ENCODE data around the gene CASTOR1.

CASTOR1 gene

GRCh38 chr22:30235687-30236170 lies 53.6 kb downstream of the CASTOR1 start:
- Histone ChIP-seq H3K4me3 (ENCODE audit: low read length) (no peak overlapping the region), H3K4ac (ENCODE audit: low read depth, low read length) (no peak overlapping the region), H3K4me1 (ENCODE audit: control insufficient read depth, low read depth, low read length) (peaks cover 11% of the 10 kb centered on the region), H4K5ac (ENCODE audit: low read length) (no peak overlapping the region), H2AK5ac (ENCODE audit: low read length) (no peak overlapping the region), H3K9ac (ENCODE audit: low read length) (no peak overlapping the region), H3K23ac (ENCODE audit: low read length) (no peak overlapping the region), H3K79me1 (ENCODE audit: low read length) (no peaks in the 10 kb centered on the region), H3K79me2 (ENCODE audit: control insufficient read depth, insufficient read depth, low read length) (no peaks in the 10 kb centered on the region), H3K56ac (ENCODE audit: low read length) (no peak overlapping the region), H4K8ac (ENCODE audit: low read depth, low read length) (no peak overlapping the region), H2BK120ac (ENCODE audit: low read depth, low read length) (no peak overlapping the region), H2BK5ac (ENCODE audit: low read length) (no peak overlapping the region), H3K27ac (ENCODE audit: low read depth, low read length) (peak overlapping the region; percentile 54), H3K27me3 (ENCODE audit: insufficient read depth, low read length, poor library complexity) (no peaks in the 10 kb centered on the region), H3K4me2 (ENCODE audit: low read length) (no peak overlapping the region), H3K18ac (ENCODE audit: low read length) (no peak overlapping the region), H3K36me3 (ENCODE audit: control insufficient read depth, insufficient read depth, low read length) (no peaks in the 10 kb centered on the region), H2BK15ac (replicated peaks; ENCODE audit: low read depth) (no peak overlapping the region)
- WGBS (ENCODE audit: extremely low coverage, insufficient coverage, low lambda C conversion rate) = no CpG with 5 or more reads among the region's 10 CpGs
- DNase-seq = peak; percentile 88

All from mesendoderm (in vitro differentiated cells).